Aorta (tissue), 5 donors: Measurements from ENCODE around the gene LPGAT1. TPM values are rescaled to one million over a fixed set of nuclear protein-coding genes. Genes with fewer than 3 reads are reported as not detected.
"Not testable (repeated sequence)": the region's sequence is repeated elsewhere in the genome, so short reads cannot be mapped to it uniquely, and the experiment has no call there.

ENCODE experiments used
- ATAC-seq: fragments of 200-7000 bp; cut with Tn5 transposase; one replicate; pipeline ENCODE4 v1.9.1; 2022; ENCODE audit warnings: moderate library complexity; ENCODE audit not compliant: low FRiP score
- DNase-seq, 2 donors: peaks; one replicate each; pipeline ENCODE4 v3.0.0-alpha.2; 2020
- H3K27ac ChIP-seq, 2 donors: one replicate each; pipeline ENCODE4 v1.5.1; 2013; ENCODE audit warnings: low read length in 2 of 2, mild to moderate bottlenecking in 2 of 2, moderate library complexity in 2 of 2, control low read depth in 1 of 2, inconsistent platforms in 1 of 2, low read depth in 1 of 2
- H3K27me3 ChIP-seq, 2 donors: one replicate each; pipeline ENCODE4 v1.6.1; 2013; ENCODE audit warnings: control low read depth in 1 of 2, low read length in 1 of 2, mild to moderate bottlenecking in 1 of 2, moderate library complexity in 1 of 2; ENCODE audit not compliant: insufficient read depth in 2 of 2, control insufficient read depth in 1 of 2
- H3K36me3 ChIP-seq, 2 donors: one replicate each; pipeline ENCODE4 v1.6.1; 2013; ENCODE audit warnings: control low read depth in 1 of 2, low read length in 1 of 2, mild to moderate bottlenecking in 1 of 2; ENCODE audit not compliant: insufficient read depth in 2 of 2, control insufficient read depth in 1 of 2
- H3K4me1 ChIP-seq, 2 donors: one replicate each; pipeline ENCODE4 v1.6.1; 2013; ENCODE audit warnings: low read length in 2 of 2, control low read depth in 1 of 2, mild to moderate bottlenecking in 1 of 2, moderate library complexity in 1 of 2; ENCODE audit not compliant: insufficient read depth in 2 of 2, control insufficient read depth in 1 of 2
- H3K4me3 ChIP-seq, 2 donors: one replicate each; pipeline ENCODE4 v1.5.1; 2013; ENCODE audit warnings: low read length in 2 of 2, control low read depth in 1 of 2, mild to moderate bottlenecking in 1 of 2
- H3K9me3 ChIP-seq: one replicate; pipeline ENCODE4 v1.6.1; 2013; ENCODE audit warnings: mild to moderate bottlenecking, low read length; ENCODE audit not compliant: control insufficient read depth
- WGBS, 2 donors: extraction: QIAGEN DNeasy Blood & Tissue Kit; methylation state at CpG; one replicate each; pipeline ENCODE4 v1.1.7; 2013; 5-methylcytosine and 5-hydroxymethylcytosine counted together
- intact Hi-C, 2 donors: fragments of 100-400 bp; cut with DNase I; formaldehyde crosslinking; loops; one replicate each; pipeline versions ENCODE4 v1.14.2 to v1.15.0; 2022
- long read RNA-seq, 2 donors: library from polyadenylated mRNA; unstranded; transcript quantifications; one replicate each; pipeline ENCODE4 v2.0.0, GENCODE V29; 2020 to 2021
- polyA plus RNA-seq, 2 donors: library from polyadenylated mRNA; stranded (reverse); fragments of 200-250 nt; gene quantifications; one replicate each; pipeline ENCODE4 v1.2.3, GENCODE V29; 2013
- total RNA-seq, 2 donors: library from RNA; stranded (reverse); fragmentation: NEBNext Ultra II Directional; extraction: Animal tissue kit (Norgen Biotek cat#: 25700); gene quantifications; one replicate each; pipeline ENCODE4 v1.2.1, GENCODE V29; 2021
- donor health status: healthy with polysubstance abuse.
- donor health status: Bipolar disorder and iron deficiency.
- donor health status: DM: no; HTN: no; CAD: no.
- donor health status: DM: no; HTN: no; CAD: no.
- donor health status: DM: yes; HTN: yes; CAD: no.

The LPGAT1 gene, protein sequence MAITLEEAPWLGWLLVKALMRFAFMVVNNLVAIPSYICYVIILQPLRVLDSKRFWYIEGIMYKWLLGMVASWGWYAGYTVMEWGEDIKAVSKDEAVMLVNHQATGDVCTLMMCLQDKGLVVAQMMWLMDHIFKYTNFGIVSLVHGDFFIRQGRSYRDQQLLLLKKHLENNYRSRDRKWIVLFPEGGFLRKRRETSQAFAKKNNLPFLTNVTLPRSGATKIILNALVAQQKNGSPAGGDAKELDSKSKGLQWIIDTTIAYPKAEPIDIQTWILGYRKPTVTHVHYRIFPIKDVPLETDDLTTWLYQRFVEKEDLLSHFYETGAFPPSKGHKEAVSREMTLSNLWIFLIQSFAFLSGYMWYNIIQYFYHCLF
- total RNA-seq (10 to 100 TPM; 42.2 to 50.0 TPM), polyA plus RNA-seq (10 to 100 TPM in 1 of 2 donors, 1 to 10 TPM in 1; 7.5 to 10.4 TPM)
- long read RNA-seq, donor 1, partial matches to known transcripts: 0 of 13 reads
- long read RNA-seq, donor 1, other reads (novel, unspliced or antisense): 13 of 13 reads
- long read RNA-seq, donor 2, full-length matches to known transcripts: 1 of 21 reads
- long read RNA-seq, donor 2, partial matches to known transcripts: 3 of 21 reads
- long read RNA-seq, donor 2, other reads (novel, unspliced or antisense): 17 of 21 reads

DNA sequence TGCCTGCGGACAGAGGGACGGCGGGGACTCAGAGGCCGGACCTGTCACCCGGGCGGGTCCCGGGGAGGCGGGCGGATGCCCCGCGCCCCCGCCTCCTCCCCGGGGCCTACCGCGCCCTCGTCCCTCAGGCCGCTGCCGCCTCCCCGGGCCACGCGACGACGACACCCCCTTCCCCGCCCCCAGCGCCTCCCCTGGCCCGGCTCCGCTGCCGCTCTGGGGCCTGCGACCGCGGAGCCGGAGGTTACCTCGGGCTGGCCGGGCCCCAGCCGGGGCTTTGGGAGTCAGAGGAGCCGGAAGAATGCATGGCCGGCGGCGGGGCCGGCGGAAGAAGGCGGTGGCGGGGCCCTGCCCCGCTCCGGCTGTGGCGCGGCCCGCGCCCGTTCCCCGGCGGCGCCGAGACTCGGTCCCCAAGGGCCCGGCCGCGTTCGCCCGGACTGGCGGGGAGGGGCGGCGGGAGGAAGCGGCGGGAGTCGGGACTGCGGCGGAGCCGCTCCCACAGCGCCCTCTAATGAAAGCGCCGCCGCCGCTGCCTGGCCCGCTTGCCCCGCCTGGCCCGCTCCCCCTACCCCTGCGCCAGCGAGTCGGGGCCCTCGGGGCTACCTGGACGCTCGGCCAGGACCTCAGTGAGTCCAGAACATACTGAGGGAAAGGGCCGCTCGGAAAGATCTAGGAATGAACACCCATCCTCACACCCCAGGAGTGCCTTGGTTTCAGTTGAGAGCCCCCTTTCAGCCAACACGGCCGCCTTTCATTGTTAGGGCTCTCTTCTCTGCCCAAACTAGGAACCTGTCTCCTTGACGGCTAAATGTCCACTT is at the start of gene LPGAT1:
LPGAT1 (minus strand) TSS at position 436 of the 815 bp plus-strand sequence. CDS start 1,467 bp downstream, outside the sequence.
- H3K4me1 ChIP-seq: peaks cover 2 to 5% of the 10 kb centered on the region in 2 donors
- 0 to 1% methylated on average over 65 to 88 of the region's 88 CpGs for WGBS, 2 donors
- intact Hi-C loops: loop anchor here (5.0 to 10.0 kb wide), 3 partner anchors 92 to 146 kb away; no protein-coding TSS in a partner anchor

DNA sequence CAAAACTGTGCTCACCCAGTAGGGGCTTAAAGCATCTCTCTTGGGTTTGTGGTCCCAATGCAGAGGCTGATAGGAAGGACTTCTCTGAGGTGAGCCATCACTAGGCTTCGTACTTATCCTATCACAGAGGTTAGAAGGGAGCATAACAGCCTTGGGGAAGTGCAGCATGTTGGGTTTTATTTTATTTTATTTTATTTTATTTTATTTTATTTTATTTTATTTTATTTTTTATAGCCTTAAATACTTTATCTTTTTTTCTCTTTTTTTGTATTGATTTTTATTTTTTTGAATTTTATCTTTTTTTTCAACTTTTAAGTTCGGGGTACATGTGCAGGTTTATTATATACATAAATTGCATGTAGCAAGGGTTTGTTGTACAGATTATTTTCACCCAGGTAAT is 48.9 kb upstream of the LPGAT1 start:
- no peak overlapping the region for H3K27ac ChIP-seq
- H3K27me3 ChIP-seq: no peaks in the 10 kb centered on the region
- H3K9me3 ChIP-seq: peaks cover 1% of the 10 kb centered on the region
- no peaks in the 10 kb centered on the region for H3K36me3 ChIP-seq
- no peak for ATAC-seq
- H3K4me1 ChIP-seq: no peaks in the 10 kb centered on the region
- DNase-seq: no peak
- no peak overlapping the region for H3K4me3 ChIP-seq
- WGBS, 2 donors: 95% methylated on average over 2 of the region's 2 CpGs
- intact Hi-C loops: no loop called here

More for the DNA sequence above, at the start of gene LPGAT1:
- DNase-seq (peak; percentile 83 to 95), ATAC-seq (peak; percentile 94)
- no peaks in the 10 kb centered on the region for H3K27me3 ChIP-seq
- H3K27ac ChIP-seq: peak within 1 kb of the TSS; percentile 49 to 90
- no peaks in the 10 kb centered on the region for H3K36me3 ChIP-seq
- H3K4me3 ChIP-seq: peak within 1 kb of the TSS; percentile 94 to 100
- no peaks in the 10 kb centered on the region for H3K9me3 ChIP-seq

- no peak overlapping the region for H3K27ac ChIP-seq
- no peaks in the 10 kb centered on the region for H3K4me1 ChIP-seq
- no peak for ATAC-seq
- DNase-seq: no peak
- intact Hi-C loops: no loop called here
- H3K36me3 ChIP-seq: no peaks in the 10 kb centered on the region
- WGBS, 2 donors: 87 to 93% methylated on average over 7 of the region's 7 CpGs
- no peaks in the 10 kb centered on the region for H3K27me3 ChIP-seq
- no peak overlapping the region for H3K4me3 ChIP-seq
- peaks cover 1% of the 10 kb centered on the region for H3K9me3 ChIP-seq
These were observed 46.5 kb upstream of the LPGAT1 start for GRCh38 chr1:211876851-211877590.

GRCh38 chr1:211875541-211875940 is 45.0 kb upstream of the LPGAT1 start:
- intact Hi-C loops: no loop called here
- Histone ChIP-seq H3K4me1 (no peaks in the 10 kb centered on the region), H3K36me3 (no peaks in the 10 kb centered on the region), H3K4me3 (no peak overlapping the region), H3K27me3 (no peaks in the 10 kb centered on the region), H3K9me3 (peaks cover 1% of the 10 kb centered on the region), H3K27ac (no peak overlapping the region)
- ATAC-seq (no peak), DNase-seq (no peak)

GRCh38 chr1:211874521-211875347 is 44.2 kb upstream of the LPGAT1 start:
- H3K4me3 ChIP-seq: no peak overlapping the region
- DNase-seq (no peak), ATAC-seq (no peak)
- no peak overlapping the region for H3K27ac ChIP-seq
- no peaks in the 10 kb centered on the region for H3K4me1 ChIP-seq
- intact Hi-C loops: no loop called here
- 81 to 83% methylated on average over 25 of the region's 25 CpGs for WGBS, 2 donors
- peaks cover 1% of the 10 kb centered on the region for H3K9me3 ChIP-seq
- no peaks in the 10 kb centered on the region for H3K36me3 ChIP-seq
- no peaks in the 10 kb centered on the region for H3K27me3 ChIP-seq

DNA sequence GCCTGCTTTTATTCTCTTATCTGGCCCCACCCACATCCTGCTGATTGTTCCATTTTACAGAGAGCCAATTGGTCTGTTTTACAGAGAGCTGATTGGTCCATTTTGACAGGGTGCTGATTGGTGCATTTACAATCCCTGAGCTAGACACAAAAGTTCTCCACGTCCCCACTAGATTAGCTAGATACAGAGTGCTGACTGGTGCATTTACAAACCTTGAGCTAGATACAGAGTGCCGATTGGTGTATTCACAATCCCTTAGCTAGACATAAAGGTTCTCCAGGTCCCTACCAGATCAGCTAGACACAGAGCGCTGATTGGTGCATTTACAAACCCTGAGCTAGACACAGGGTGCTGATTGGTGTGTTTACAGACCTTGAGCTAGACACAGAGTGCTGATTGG is 43.2 kb upstream of the LPGAT1 start:
- not testable (repeated sequence) for H3K9me3 ChIP-seq
- WGBS, 2 donors: 85 to 88% methylated on average over 3 of the region's 3 CpGs

GRCh38 chr1:211870156-211870555 is 39.6 kb upstream of the LPGAT1 start:
- DNase-seq: no peak
- intact Hi-C loops: no loop called here
- 33 to 35% methylated on average over 1 of the region's 1 CpG for WGBS, 2 donors
- Histone ChIP-seq H3K27ac (no peak overlapping the region), H3K4me3 (no peak overlapping the region), H3K27me3 (no peaks in the 10 kb centered on the region), H3K9me3 (peaks cover 4% of the 10 kb centered on the region), H3K4me1 (no peaks in the 10 kb centered on the region), H3K36me3 (no peaks in the 10 kb centered on the region)
- no peak for ATAC-seq

More for the DNA sequence above, 43.2 kb upstream of the LPGAT1 start:
- intact Hi-C loops, H3K4me3 ChIP-seq, H3K4me1 ChIP-seq, ATAC-seq, H3K27me3 ChIP-seq, H3K36me3 ChIP-seq, DNase-seq, H3K27ac ChIP-seq: not testable (repeated sequence)
